Panc1 (cell line): Measurements from ENCODE around the gene WASF1. TPM values are rescaled to one million over a fixed set of nuclear protein-coding genes. Genes with fewer than 3 reads are reported as not detected.

Experiments
- ATAC-seq: fragments of 200-7000 bp; cut with Tn5 transposase; 2 replicates; pipeline ENCODE4 v1.9.1; 2020; ENCODE audit warnings: mild to moderate bottlenecking, moderate library complexity
- BruUV-seq: library from RNA; stranded (reverse); fragments of 400-500 nt; replicated peaks from 2 replicates; lab custom pipeline; 2021; lab: Mats Ljungman, UMichigan
- CTCF ChIA-PET: fragments of 300-600 bp; sonication (Branson Sonifier 250); formaldehyde crosslinking; loops from one replicate; lab custom pipeline; 2022; ENCODE audit warnings: antibody characterized with exemption; lab: Charles Lee
- POLR2A ChIA-PET: fragments of 300-600 bp; sonication (Branson Sonifier 250); formaldehyde crosslinking; loops from one replicate; lab custom pipeline; 2022; ENCODE audit warnings: antibody characterized with exemption; lab: Charles Lee
- DNase-seq: peaks from one replicate; pipeline ENCODE4 v3.0.0-alpha.2; 2010; ENCODE audit warnings: low read depth, low spot score
- H3K27ac ChIP-seq: 2 replicates; pipeline ENCODE4 v1.5.1; 2011; ENCODE audit warnings: mild to moderate bottlenecking, low read length, inconsistent platforms
- H3K27me3 ChIP-seq: fragments of 200-500 bp; sonication (Bioruptor generic); 2 replicates; pipeline ENCODE4 v1.6.0; 2014; ENCODE audit warnings: low read length, inconsistent platforms; ENCODE audit not compliant: control insufficient read depth, insufficient read depth
- H3K36me3 ChIP-seq: fragments of 200-500 bp; sonication (Bioruptor generic); 2 replicates; pipeline ENCODE4 v1.5.1; 2014; ENCODE audit warnings: inconsistent platforms, mild to moderate bottlenecking, low read length, moderate library complexity; ENCODE audit not compliant: control insufficient read depth, insufficient read depth
- H3K4me1 ChIP-seq: 2 replicates; pipeline ENCODE4 v1.5.1; 2011; ENCODE audit warnings: inconsistent platforms, mild to moderate bottlenecking, low read length, moderate library complexity; ENCODE audit not compliant: control insufficient read depth, insufficient read depth
- H3K4me3 ChIP-seq, 2 experiments: 2 replicates each; pipeline ENCODE4 v1.5.1; 2011 to 2012; ENCODE audit warnings: low read depth in 2 of 2, low read length in 2 of 2, mild to moderate bottlenecking in 2 of 2, inconsistent platforms in 1 of 2, moderate library complexity in 1 of 2
- H3K9me3 ChIP-seq: fragments of 200-500 bp; sonication (Bioruptor generic); 2 replicates; pipeline ENCODE4 v1.5.1; 2014; ENCODE audit warnings: low read depth, mild to moderate bottlenecking, inconsistent platforms, low read length, moderate library complexity; ENCODE audit not compliant: control insufficient read depth, insufficient read depth
- POLR2AphosphoS5 ChIP-seq: IDR thresholded peaks from 2 replicates; pipeline ENCODE4 v1.6.1; 2012; ENCODE audit warnings: mild to moderate bottlenecking, low read depth, low read length, moderate library complexity
- SIN3A ChIP-seq: IDR thresholded peaks from 2 replicates; pipeline ENCODE4 v1.6.1; 2012; ENCODE audit warnings: low read depth, mild to moderate bottlenecking, low read length, moderate library complexity, borderline replicate concordance; ENCODE audit not compliant: insufficient read depth
- TCF7L2 ChIP-seq: IDR thresholded peaks from 2 replicates; pipeline ENCODE4 v1.6.1; 2011; ENCODE audit warnings: mild to moderate bottlenecking, low read depth, low read length, inconsistent platforms
- in situ Hi-C: cut with HindIII; loops from 2 replicates; pipeline ENCODE4 v1.10.0; 2016; ENCODE audit warnings: low sequenced_read_pairs, low pct_unique_long_range_greater_than_20kb
- intact Hi-C: fragments of 100-400 bp; cut with micrococcal nuclease; formaldehyde crosslinking; loops from one replicate; pipeline ENCODE4 v1.10.0; 2022; ENCODE audit not compliant: unreplicated experiment
- total RNA-seq: library from RNA; stranded (reverse); gene quantifications from one replicate; pipeline ENCODE4 v1.2.1, GENCODE V29; 2021; ENCODE audit not compliant: unreplicated experiment
- TF ChIP-seq, protein P1 (sequence below), 2 experiments: IDR thresholded peaks; 2 replicates each; pipeline ENCODE4 v1.6.1; 2011 to 2012; ENCODE audit warnings: low read depth in 2 of 2, control low read depth in 1 of 2, low read length in 1 of 2, mild to moderate bottlenecking in 1 of 2, moderate library complexity in 1 of 2; ENCODE audit not compliant: insufficient read depth in 1 of 2
- TF ChIP-seq, protein P2 (sequence below): fragments of 450-650 bp; IDR thresholded peaks from 2 replicates; pipeline ENCODE4 v1.5.1; 2017; ENCODE audit warnings: mild to moderate bottlenecking

WASF1 gene
- total RNA-seq, 1 experiment from 2014 or later, result 63.9 TPM

DNA sequence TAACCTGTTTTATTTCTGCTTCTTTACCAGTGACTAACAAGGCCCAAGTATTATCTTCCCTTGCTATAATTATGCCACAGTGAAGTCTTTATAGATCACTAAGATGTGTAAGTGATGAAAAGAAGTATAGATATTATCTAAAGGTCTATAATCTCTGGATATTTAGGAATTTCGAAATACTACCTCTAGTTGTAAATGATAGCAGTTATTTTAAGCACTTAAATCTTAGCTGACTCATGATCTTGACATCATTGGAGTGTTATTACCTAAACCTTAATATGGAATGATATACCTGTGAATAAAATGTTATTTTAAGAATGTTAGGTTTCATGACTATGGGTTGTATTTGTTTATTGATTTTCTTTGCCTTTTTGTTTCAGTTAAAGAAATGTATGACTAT is 32.3 kb upstream of the WASF1 start:
- Histone ChIP-seq H3K4me1 (no peaks in the 10 kb centered on the region), H3K36me3 (peaks cover 36% of the 10 kb centered on the region), H3K27me3 (no peaks in the 10 kb centered on the region), H3K9me3 (no peaks in the 10 kb centered on the region), H3K27ac (no peak overlapping the region), H3K4me3 (no peak overlapping the region)
- POLR2A ChIA-PET, result no interaction called here
- in situ Hi-C loops, result no loop called here
- intact Hi-C loops, result no loop called here
- DNase-seq (no peak), ATAC-seq (no peak)
- CTCF ChIA-PET, result no interaction called here
- no TSS peak for BruUV-seq
- TF ChIP-seq, protein P1, sequence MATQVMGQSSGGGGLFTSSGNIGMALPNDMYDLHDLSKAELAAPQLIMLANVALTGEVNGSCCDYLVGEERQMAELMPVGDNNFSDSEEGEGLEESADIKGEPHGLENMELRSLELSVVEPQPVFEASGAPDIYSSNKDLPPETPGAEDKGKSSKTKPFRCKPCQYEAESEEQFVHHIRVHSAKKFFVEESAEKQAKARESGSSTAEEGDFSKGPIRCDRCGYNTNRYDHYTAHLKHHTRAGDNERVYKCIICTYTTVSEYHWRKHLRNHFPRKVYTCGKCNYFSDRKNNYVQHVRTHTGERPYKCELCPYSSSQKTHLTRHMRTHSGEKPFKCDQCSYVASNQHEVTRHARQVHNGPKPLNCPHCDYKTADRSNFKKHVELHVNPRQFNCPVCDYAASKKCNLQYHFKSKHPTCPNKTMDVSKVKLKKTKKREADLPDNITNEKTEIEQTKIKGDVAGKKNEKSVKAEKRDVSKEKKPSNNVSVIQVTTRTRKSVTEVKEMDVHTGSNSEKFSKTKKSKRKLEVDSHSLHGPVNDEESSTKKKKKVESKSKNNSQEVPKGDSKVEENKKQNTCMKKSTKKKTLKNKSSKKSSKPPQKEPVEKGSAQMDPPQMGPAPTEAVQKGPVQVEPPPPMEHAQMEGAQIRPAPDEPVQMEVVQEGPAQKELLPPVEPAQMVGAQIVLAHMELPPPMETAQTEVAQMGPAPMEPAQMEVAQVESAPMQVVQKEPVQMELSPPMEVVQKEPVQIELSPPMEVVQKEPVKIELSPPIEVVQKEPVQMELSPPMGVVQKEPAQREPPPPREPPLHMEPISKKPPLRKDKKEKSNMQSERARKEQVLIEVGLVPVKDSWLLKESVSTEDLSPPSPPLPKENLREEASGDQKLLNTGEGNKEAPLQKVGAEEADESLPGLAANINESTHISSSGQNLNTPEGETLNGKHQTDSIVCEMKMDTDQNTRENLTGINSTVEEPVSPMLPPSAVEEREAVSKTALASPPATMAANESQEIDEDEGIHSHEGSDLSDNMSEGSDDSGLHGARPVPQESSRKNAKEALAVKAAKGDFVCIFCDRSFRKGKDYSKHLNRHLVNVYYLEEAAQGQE (IDR thresholded peaks at IDR 0.05; ENCODE audit: insufficient read depth in 1 of 2, low read depth in 2 of 2, low read length in 1 of 2), result no peak
- TF ChIP-seq, protein P2, sequence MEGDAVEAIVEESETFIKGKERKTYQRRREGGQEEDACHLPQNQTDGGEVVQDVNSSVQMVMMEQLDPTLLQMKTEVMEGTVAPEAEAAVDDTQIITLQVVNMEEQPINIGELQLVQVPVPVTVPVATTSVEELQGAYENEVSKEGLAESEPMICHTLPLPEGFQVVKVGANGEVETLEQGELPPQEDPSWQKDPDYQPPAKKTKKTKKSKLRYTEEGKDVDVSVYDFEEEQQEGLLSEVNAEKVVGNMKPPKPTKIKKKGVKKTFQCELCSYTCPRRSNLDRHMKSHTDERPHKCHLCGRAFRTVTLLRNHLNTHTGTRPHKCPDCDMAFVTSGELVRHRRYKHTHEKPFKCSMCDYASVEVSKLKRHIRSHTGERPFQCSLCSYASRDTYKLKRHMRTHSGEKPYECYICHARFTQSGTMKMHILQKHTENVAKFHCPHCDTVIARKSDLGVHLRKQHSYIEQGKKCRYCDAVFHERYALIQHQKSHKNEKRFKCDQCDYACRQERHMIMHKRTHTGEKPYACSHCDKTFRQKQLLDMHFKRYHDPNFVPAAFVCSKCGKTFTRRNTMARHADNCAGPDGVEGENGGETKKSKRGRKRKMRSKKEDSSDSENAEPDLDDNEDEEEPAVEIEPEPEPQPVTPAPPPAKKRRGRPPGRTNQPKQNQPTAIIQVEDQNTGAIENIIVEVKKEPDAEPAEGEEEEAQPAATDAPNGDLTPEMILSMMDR, result no peak
- TF ChIP-seq TCF7L2 (no peak), POLR2AphosphoS5 (no peak), SIN3A (no peak)

DNA sequence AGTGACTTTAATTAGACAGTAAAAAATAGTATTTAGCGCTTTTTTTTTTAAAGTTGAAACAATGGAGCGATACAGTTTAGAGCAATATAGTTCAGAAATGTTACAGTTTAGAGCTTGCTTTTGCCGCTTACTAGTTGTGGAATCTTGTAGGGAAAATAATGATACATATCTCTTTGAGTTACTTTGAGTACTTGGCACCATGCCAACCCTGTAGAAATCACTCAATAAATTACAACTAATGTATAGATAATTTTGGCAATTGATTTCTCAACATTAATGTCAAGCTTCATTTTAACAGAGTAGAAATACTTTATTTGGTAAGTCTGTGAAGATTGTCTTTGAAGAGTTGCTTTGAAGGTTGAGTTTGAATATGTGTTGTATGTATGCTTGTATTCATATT is 28.2 kb upstream of the WASF1 start:
- Histone ChIP-seq H3K9me3 (no peaks in the 10 kb centered on the region), H3K36me3 (peaks cover 33% of the 10 kb centered on the region), H3K4me1 (no peaks in the 10 kb centered on the region), H3K27ac (no peak overlapping the region), H3K4me3 (no peak overlapping the region), H3K27me3 (no peaks in the 10 kb centered on the region)
- ATAC-seq (no peak), DNase-seq (no peak)
- CTCF ChIA-PET, result interaction anchor here (0.6 kb wide), 2 partner anchors 179 to 630 kb away, joined by 3 to 8 read pairs; no protein-coding TSS in a partner anchor
- POLR2A ChIA-PET, result interaction anchor here (0.6 kb wide), 1 partner anchor 67 kb away, joined by 6 read pairs; no protein-coding TSS in a partner anchor
- no TSS peak for BruUV-seq
- TF ChIP-seq SIN3A, result no peak
- TF ChIP-seq TCF7L2, result no peak
- TF ChIP-seq, protein P1 (IDR thresholded peaks at IDR 0.05; ENCODE audit: insufficient read depth in 1 of 2, low read depth in 2 of 2, low read length in 1 of 2), result no peak
- no peak for TF ChIP-seq POLR2AphosphoS5
- TF ChIP-seq, protein P2, result no peak
- in situ Hi-C loops (no loop called here), intact Hi-C loops (no loop called here)
